SK-N-SH treated with all-trans-retinoic acid at 6 μM for 48 hours (cell line): ENCODE measurements around the gene SERPINH1.

Source experiments
- ATAC-seq: fragments of 200-7000 bp; cut with Tn5 transposase; 3 replicates; pipeline ENCODE4 v1.9.1; 2020; ENCODE audit warnings: mild to moderate bottlenecking, moderate library complexity
- ARNTL ChIP-seq: fragments of 450-650 bp; formaldehyde crosslinking; IDR thresholded peaks from 2 replicates; pipeline ENCODE4 v1.5.0; 2020; ENCODE audit warnings: low read depth, mild to moderate bottlenecking, moderate library complexity, borderline replicate concordance
- CSRNP3 ChIP-seq: fragments of 250-450 bp; sonication (Bioruptor Pico); IDR thresholded peaks from 2 replicates; pipeline ENCODE4 v1.5.1; 2021; ENCODE audit warnings: mild to moderate bottlenecking, moderate library complexity
- ESRRG ChIP-seq: fragments of 250-450 bp; sonication (Bioruptor Pico); IDR thresholded peaks from 2 replicates; pipeline ENCODE4 v1.6.1; 2021; ENCODE audit warnings: mild to moderate bottlenecking
- GLIS3 ChIP-seq: fragments of 250-450 bp; sonication (Bioruptor Pico); IDR thresholded peaks from 2 replicates; pipeline ENCODE4 v1.5.0; 2020; ENCODE audit warnings: mild to moderate bottlenecking, moderate library complexity
- ISL1 ChIP-seq: fragments of 250-450 bp; sonication (Bioruptor Pico); IDR thresholded peaks from 2 replicates; pipeline ENCODE4 v2.1.2; 2022; ENCODE audit warnings: mild to moderate bottlenecking, moderate library complexity
- OSR1 ChIP-seq: fragments of 250-450 bp; sonication (Bioruptor Pico); IDR thresholded peaks from 2 replicates; pipeline ENCODE4 v1.8.0; 2022; ENCODE audit warnings: moderate library complexity, mild to moderate bottlenecking, inconsistent platforms
- PATZ1 ChIP-seq: fragments of 250-450 bp; sonication (Bioruptor Pico); IDR thresholded peaks from 2 replicates; pipeline ENCODE4 v1.8.0; 2020; ENCODE audit warnings: mild to moderate bottlenecking, moderate library complexity, borderline replicate concordance
- POU6F1 ChIP-seq: fragments of 250-450 bp; sonication (Bioruptor Pico); IDR thresholded peaks from 2 replicates; pipeline ENCODE4 v1.8.0; 2021; ENCODE audit warnings: low read depth, mild to moderate bottlenecking, moderate library complexity, borderline replicate concordance
- PPARA ChIP-seq: fragments of 250-450 bp; sonication (Bioruptor Pico); IDR thresholded peaks from 2 replicates; pipeline ENCODE4 v1.5.0; 2020; ENCODE audit warnings: mild to moderate bottlenecking, borderline replicate concordance
- RARB ChIP-seq: fragments of 250-450 bp; sonication (Bioruptor Pico); IDR thresholded peaks from 2 replicates; pipeline ENCODE4 v1.8.0; 2021; ENCODE audit warnings: mild to moderate bottlenecking, moderate library complexity
- SNAI2 ChIP-seq: fragments of 250-450 bp; sonication (Bioruptor Pico); IDR thresholded peaks from 2 replicates; pipeline ENCODE4 v1.5.0; 2020; ENCODE audit warnings: mild to moderate bottlenecking, moderate library complexity
- TOX ChIP-seq: fragments of 250-450 bp; sonication (Bioruptor Pico); IDR thresholded peaks from 2 replicates; pipeline ENCODE4 v1.8.0; 2021; ENCODE audit warnings: mild to moderate bottlenecking, moderate library complexity, borderline replicate concordance
- TSHZ2 ChIP-seq: fragments of 250-450 bp; sonication (Bioruptor Pico); IDR thresholded peaks from 2 replicates; pipeline ENCODE4 v1.5.0; 2020; ENCODE audit warnings: mild to moderate bottlenecking, moderate library complexity
- ZC3H10 ChIP-seq: fragments of 250-450 bp; sonication (Bioruptor Pico); IDR thresholded peaks from 2 replicates; pipeline ENCODE4 v1.5.1; 2021; ENCODE audit warnings: mild to moderate bottlenecking, moderate library complexity
- ZFP3 ChIP-seq: fragments of 250-450 bp; sonication (Bioruptor Pico); IDR thresholded peaks from 2 replicates; pipeline ENCODE4 v1.5.0; 2020; ENCODE audit warnings: mild to moderate bottlenecking, moderate library complexity
- ZFP30 ChIP-seq: fragments of 450-650 bp; formaldehyde crosslinking; IDR thresholded peaks from 2 replicates; pipeline ENCODE4 v1.5.0; 2022; ENCODE audit warnings: mild to moderate bottlenecking, moderate library complexity
- ZNF565 ChIP-seq: fragments of 450-650 bp; formaldehyde crosslinking; conservative IDR thresholded peaks from 2 replicates; pipeline ENCODE4 v1.5.0; 2020; ENCODE audit warnings: low read depth, mild to moderate bottlenecking, moderate library complexity
- ZNF70 ChIP-seq: fragments of 450-650 bp; formaldehyde crosslinking; IDR thresholded peaks from 2 replicates; pipeline ENCODE4 v1.5.0; 2020; ENCODE audit warnings: mild to moderate bottlenecking, moderate library complexity
- ZNF8 ChIP-seq: fragments of 450-650 bp; formaldehyde crosslinking; IDR thresholded peaks from 2 replicates; pipeline ENCODE4 v1.5.0; 2020; ENCODE audit warnings: mild to moderate bottlenecking, moderate library complexity

The SERPINH1 gene

GRCh38 chr11:75594211-75594610 is 32.2 kb downstream of the SERPINH1 start (continued):
- TF ChIP-seq ZFP3 (no peak), ZC3H10 (CRISPR knock-in tag) (no peak), ZNF8 (no peak), TOX (no peak), RARB (no peak)

GRCh38 chr11:75595429-75595828 is 33.4 kb downstream of the SERPINH1 start:
- no peak for ATAC-seq

GRCh38 chr11:75596914-75597313 is 34.9 kb downstream of the SERPINH1 start:
- no peak for ATAC-seq

More at GRCh38 chr11:75595429-75595828, 33.4 kb downstream of the SERPINH1 start:
- TF ChIP-seq ARNTL = no peak
- peak; percentile 78 for TF ChIP-seq ZNF70 (CRISPR knock-in tag)
- TF ChIP-seq, all 23 proteins: peak for 1

GRCh38 chr11:75597636-75598035 is 35.6 kb downstream of the SERPINH1 start:
- ATAC-seq = peak; percentile 85
- TF ChIP-seq TSHZ2 (CRISPR knock-in tag) (no peak), ZNF8 (no peak), ZNF70 (CRISPR knock-in tag) (no peak), PATZ1 (CRISPR knock-in tag) (no peak), GLIS3 (CRISPR knock-in tag) (no peak), RARB (no peak), TOX (no peak)

More at GRCh38 chr11:75596914-75597313, 34.9 kb downstream of the SERPINH1 start:
- no peak for TF ChIP-seq PATZ1 (CRISPR knock-in tag)
- TF ChIP-seq CSRNP3 (CRISPR knock-in tag) = no peak
- no peak for TF ChIP-seq ZNF70 (CRISPR knock-in tag)
- no peak for TF ChIP-seq PPARA (CRISPR knock-in tag)

- ATAC-seq = no peak
- TF ChIP-seq POU6F1 (CRISPR knock-in tag) (no peak), ZFP3 (no peak), ZFP30 (CRISPR knock-in tag) (no peak), PPARA (CRISPR knock-in tag) (no peak), SNAI2 (CRISPR knock-in tag) (no peak)
Measured at GRCh38 chr11:75598264-75598663, 36.2 kb downstream of the SERPINH1 start.

- no peak for ATAC-seq
- TF ChIP-seq PATZ1 (CRISPR knock-in tag) = no peak
- TF ChIP-seq ISL1 (CRISPR knock-in tag) = no peak
- TF ChIP-seq ZC3H10 (CRISPR knock-in tag) = no peak
- TF ChIP-seq ZNF565 (CRISPR knock-in tag) = no peak
- no peak for TF ChIP-seq PPARA (CRISPR knock-in tag)
- no peak for TF ChIP-seq ESRRG (CRISPR knock-in tag)
- no peak for TF ChIP-seq ZNF70 (CRISPR knock-in tag)
- TF ChIP-seq OSR1 = no peak
- no peak for TF ChIP-seq CSRNP3 (CRISPR knock-in tag)
Measured at GRCh38 chr11:75598900-75599299, 36.8 kb downstream of the SERPINH1 start.
